Neutrophil (primary cell): ENCODE results near the gene NTRK2.

Experiments used
- H3K27ac ChIP-seq: fragments of 200-600 bp; sonication (generic); 2 replicates; pipeline ENCODE4 v1.5.1; 2016; ENCODE audit warnings: mild to moderate bottlenecking, moderate library complexity
- H3K27me3 ChIP-seq: fragments of 200-600 bp; sonication (generic); 2 replicates; pipeline ENCODE4 v1.6.0; 2016; ENCODE audit warnings: mild to moderate bottlenecking
- H3K36me3 ChIP-seq: fragments of 200-600 bp; sonication (generic); 2 replicates; pipeline ENCODE4 v1.5.1; 2017
- H3K4me1 ChIP-seq, 2 experiments: fragments of 200-600 bp in 1 of 2; sonication (generic) in 1 of 2; 1 replicate in 1 of 2; 2 replicates in 1 of 2; pipeline versions ENCODE4 v1.5.1 to v1.6.1; 2013 to 2016; ENCODE audit warnings: low read depth in 1 of 2, low read length in 1 of 2, mild to moderate bottlenecking in 1 of 2, moderate library complexity in 1 of 2; ENCODE audit not compliant: control insufficient read depth in 1 of 2, insufficient read depth in 1 of 2
- H3K4me3 ChIP-seq, 2 experiments: fragments of 200-600 bp in 1 of 2; sonication (generic) in 1 of 2; 1 replicate in 1 of 2; 2 replicates in 1 of 2; pipeline ENCODE4 v1.5.1; 2013 to 2016; ENCODE audit warnings: low read depth in 1 of 2, low read length in 1 of 2, mild to moderate bottlenecking in 1 of 2, moderate library complexity in 1 of 2
- H3K9me3 ChIP-seq: fragments of 200-600 bp; sonication (generic); 2 replicates; pipeline ENCODE4 v1.5.1; 2016
- CTCF ChIP-seq: fragments of 200-600 bp; sonication (generic); IDR thresholded peaks from 2 replicates; pipeline ENCODE4 v1.5.1; 2016; ENCODE audit warnings: antibody characterized with exemption

Gene NTRK2

DNA sequence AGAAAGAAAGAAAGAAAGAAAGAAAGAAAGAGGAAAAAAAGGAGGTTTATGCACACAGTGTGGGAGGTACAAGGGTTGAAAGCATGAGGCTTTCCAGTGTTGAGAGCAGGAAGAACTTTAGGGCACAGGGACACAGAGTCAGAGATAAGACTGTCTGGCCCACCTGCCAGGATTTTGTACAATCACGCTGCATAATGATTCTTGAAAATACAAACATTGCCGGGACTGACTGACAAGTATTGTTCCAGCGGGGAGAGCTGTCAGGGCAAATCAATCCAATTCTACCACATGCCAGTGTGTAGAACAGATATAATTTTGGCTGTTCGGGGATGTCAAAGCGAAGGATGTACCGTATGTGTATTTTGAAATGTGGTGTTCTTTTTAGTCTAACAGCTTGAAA, 254.7 kb downstream of the NTRK2 start:
- H3K9me3 ChIP-seq, result no peaks in the 10 kb centered on the region
- no peak overlapping the region for H3K4me3 ChIP-seq
- no peak overlapping the region for H3K27ac ChIP-seq
- H3K36me3 ChIP-seq, result no peaks in the 10 kb centered on the region
- H3K4me1 ChIP-seq, result no peaks in the 10 kb centered on the region
- no peaks in the 10 kb centered on the region for H3K27me3 ChIP-seq
- no peak for TF ChIP-seq CTCF

DNA sequence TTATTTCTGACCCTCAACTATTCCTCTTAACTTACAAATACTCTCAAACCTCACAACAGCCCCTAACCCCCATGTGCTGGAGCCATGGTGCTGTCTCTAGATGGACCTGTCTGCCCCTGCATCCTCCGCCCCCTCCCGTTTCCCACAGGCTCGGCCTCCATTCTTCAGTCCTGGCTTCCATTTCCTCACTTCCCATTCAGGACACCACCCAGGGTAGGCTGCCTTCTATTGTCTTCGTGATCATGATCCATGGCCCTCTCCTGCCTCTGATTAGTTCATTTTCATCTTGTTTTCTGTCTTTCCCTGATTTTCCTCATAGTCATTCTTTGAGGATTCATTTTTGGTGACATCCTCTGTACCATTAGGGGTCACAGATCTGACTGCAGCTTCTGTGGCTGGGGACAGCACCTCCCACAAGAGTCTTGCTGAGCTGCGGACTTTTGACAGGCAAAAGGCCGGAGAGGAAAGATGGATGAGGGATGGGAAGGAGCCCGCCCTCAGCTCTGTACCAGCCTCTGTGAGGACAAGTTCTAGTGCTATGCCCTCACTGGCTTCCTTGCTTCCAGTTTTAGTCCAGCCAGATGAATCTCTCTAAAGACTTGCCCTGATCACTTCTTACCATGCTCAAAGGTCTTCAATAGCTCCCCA, 255.8 kb downstream of the NTRK2 start:
- Histone ChIP-seq H3K4me3 (no peak overlapping the region), H3K36me3 (no peaks in the 10 kb centered on the region), H3K27me3 (no peaks in the 10 kb centered on the region), H3K9me3 (no peaks in the 10 kb centered on the region), H3K4me1 (no peaks in the 10 kb centered on the region), H3K27ac (no peak overlapping the region)
- TF ChIP-seq CTCF, result no peak

- no peak overlapping the region for H3K4me3 ChIP-seq
- no peak overlapping the region for H3K27ac ChIP-seq
- TF ChIP-seq CTCF, result no peak
- no peaks in the 10 kb centered on the region for H3K36me3 ChIP-seq
- H3K9me3 ChIP-seq, result no peaks in the 10 kb centered on the region
- no peaks in the 10 kb centered on the region for H3K27me3 ChIP-seq
- no peaks in the 10 kb centered on the region for H3K4me1 ChIP-seq
Measured at GRCh38 chr9:84926793-84927192, 257.3 kb downstream of the NTRK2 start.

DNA sequence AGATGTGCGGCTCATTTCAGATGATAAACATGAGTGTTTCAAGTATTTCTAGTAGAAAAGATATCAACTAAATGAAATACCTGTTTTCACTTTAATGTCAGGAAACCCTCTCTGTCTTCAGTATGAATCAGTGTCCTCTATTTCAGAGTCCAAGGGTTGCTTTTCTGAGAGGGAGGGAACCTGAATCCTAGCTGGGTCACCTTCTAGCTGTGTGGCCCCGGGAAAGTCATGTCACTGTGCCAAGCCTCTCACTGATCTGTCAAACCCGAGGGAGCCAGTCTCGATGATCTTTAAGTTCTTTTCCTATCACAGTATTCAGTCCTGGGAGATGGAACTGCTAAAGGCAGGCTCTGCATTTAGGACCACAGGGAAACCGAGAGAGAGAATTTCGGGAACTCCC, 258.9 kb downstream of the NTRK2 start:
- Histone ChIP-seq H3K27me3 (no peaks in the 10 kb centered on the region), H3K4me3 (no peak overlapping the region), H3K36me3 (no peaks in the 10 kb centered on the region), H3K27ac (no peak overlapping the region), H3K9me3 (no peaks in the 10 kb centered on the region), H3K4me1 (no peaks in the 10 kb centered on the region)
- no peak for TF ChIP-seq CTCF

DNA sequence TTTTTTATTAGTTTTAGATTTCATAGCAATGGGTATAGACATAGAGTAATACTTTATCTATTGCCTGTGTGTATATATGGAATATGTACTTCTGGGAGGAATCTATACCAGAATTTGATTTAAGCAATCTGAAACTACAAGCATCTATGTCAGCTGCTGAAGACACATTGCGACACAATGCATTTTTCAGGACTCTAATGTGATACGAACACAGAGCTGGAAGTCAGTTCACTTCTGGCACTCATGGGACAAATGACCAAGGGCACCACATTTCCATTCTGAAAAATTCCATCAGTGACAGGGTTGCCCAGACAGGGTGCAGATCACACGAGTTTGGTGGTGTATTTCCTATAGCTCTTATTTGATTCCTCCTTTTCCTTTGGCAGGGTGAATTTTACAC, 259.5 kb downstream of the NTRK2 start:
- Histone ChIP-seq H3K36me3 (no peaks in the 10 kb centered on the region), H3K4me3 (no peak overlapping the region)
- TF ChIP-seq CTCF, result no peak

More for the DNA sequence above, 259.5 kb downstream of the NTRK2 start:
- no peak overlapping the region for H3K27ac ChIP-seq
- H3K27me3 ChIP-seq, result no peaks in the 10 kb centered on the region
- H3K9me3 ChIP-seq, result no peaks in the 10 kb centered on the region
- H3K4me1 ChIP-seq, result no peaks in the 10 kb centered on the region
